Ectodermal cell (in vitro differentiated cells): ENCODE results near the gene KCNJ15.
"Not testable (repeated sequence)": the region's sequence is repeated elsewhere in the genome, so short reads cannot be mapped to it uniquely, and the experiment has no call there.

Experiments
- H3K27ac ChIP-seq: 2 replicates; pipeline ENCODE4 v1.7.0; 2013; ENCODE audit warnings: mild to moderate bottlenecking, low read depth, low read length; ENCODE audit not compliant: insufficient read depth, poor library complexity, severe bottlenecking
- H3K27me3 ChIP-seq: 2 replicates; pipeline ENCODE4 v1.7.0; 2013; ENCODE audit warnings: mild to moderate bottlenecking, low read length; ENCODE audit not compliant: insufficient read depth, control insufficient read depth, poor library complexity, severe bottlenecking
- H3K36me3 ChIP-seq: one replicate; pipeline ENCODE4 v1.7.0; 2013; ENCODE audit warnings: low read length; ENCODE audit not compliant: control insufficient read depth, insufficient read depth
- H3K4me1 ChIP-seq: one replicate; pipeline ENCODE4 v1.7.0; 2013; ENCODE audit warnings: low read length; ENCODE audit not compliant: control insufficient read depth, insufficient read depth
- H3K4me3 ChIP-seq: 2 replicates; pipeline ENCODE4 v1.7.0; 2013; ENCODE audit warnings: low read depth, low read length, control low read depth; ENCODE audit not compliant: insufficient read depth
- H3K9me3 ChIP-seq: 2 replicates; pipeline ENCODE4 v1.7.0; 2013; ENCODE audit warnings: mild to moderate bottlenecking, low read length, moderate library complexity; ENCODE audit not compliant: control insufficient read depth
- whole genome bisulfite sequencing, 2 experiments: methylation state at CpG; one replicate each; pipeline ENCODE4 v1.1.7; 2013; ENCODE audit warnings: missing lambda C conversion rate in 2 of 2; 5-methylcytosine and 5-hydroxymethylcytosine counted together

Gene KCNJ15

GRCh38 chr21:38244407-38244787 lies 12.4 kb upstream of the KCNJ15 start:
- Histone ChIP-seq H3K9me3 (no peaks in the 10 kb centered on the region), H3K36me3 (no peaks in the 10 kb centered on the region), H3K27me3 (no peaks in the 10 kb centered on the region), H3K4me3 (no peak overlapping the region), H3K4me1 (no peaks in the 10 kb centered on the region), H3K27ac (no peak overlapping the region)
- WGBS, 2 experiments: 92 to 100% methylated on average over 2 of the region's 2 CpGs

GRCh38 chr21:38244885-38245869 lies 11.6 kb upstream of the KCNJ15 start:
- no peak overlapping the region for H3K27ac ChIP-seq
- WGBS, 2 experiments: 93 to 97% methylated on average over 8 of the region's 9 CpGs

GRCh38 chr21:38246511-38246910 lies 10.3 kb upstream of the KCNJ15 start:
- Histone ChIP-seq H3K9me3 (no peaks in the 10 kb centered on the region), H3K27me3 (no peaks in the 10 kb centered on the region), H3K36me3 (no peaks in the 10 kb centered on the region), H3K27ac (no peak overlapping the region), H3K4me1 (no peaks in the 10 kb centered on the region), H3K4me3 (no peak overlapping the region)

More at GRCh38 chr21:38244885-38245869, 11.6 kb upstream of the KCNJ15 start:
- H3K36me3 ChIP-seq: no peaks in the 10 kb centered on the region
- H3K4me3 ChIP-seq: no peak overlapping the region
- no peaks in the 10 kb centered on the region for H3K27me3 ChIP-seq
- H3K4me1 ChIP-seq: no peaks in the 10 kb centered on the region
- no peaks in the 10 kb centered on the region for H3K9me3 ChIP-seq

GRCh38 chr21:38247054-38247453 lies 9.7 kb upstream of the KCNJ15 start:
- H3K4me1 ChIP-seq, H3K4me3 ChIP-seq, H3K9me3 ChIP-seq, H3K27ac ChIP-seq, H3K27me3 ChIP-seq, H3K36me3 ChIP-seq: not testable (repeated sequence)
- WGBS, 2 experiments: 84 to 87% methylated on average over 2 of the region's 2 CpGs

GRCh38 chr21:38247738-38248510 lies 8.9 kb upstream of the KCNJ15 start:
- no peak overlapping the region for H3K27ac ChIP-seq
- no peaks in the 10 kb centered on the region for H3K27me3 ChIP-seq
- no peaks in the 10 kb centered on the region for H3K4me1 ChIP-seq
- no peak overlapping the region for H3K4me3 ChIP-seq
- 95 to 96% methylated on average over 3 to 4 of the region's 4 CpGs for WGBS, 2 experiments
- H3K36me3 ChIP-seq: no peaks in the 10 kb centered on the region
- no peaks in the 10 kb centered on the region for H3K9me3 ChIP-seq

GRCh38 chr21:38249256-38249655 lies 7.5 kb upstream of the KCNJ15 start:
- Histone ChIP-seq H3K4me1 (no peaks in the 10 kb centered on the region), H3K36me3 (no peaks in the 10 kb centered on the region), H3K9me3 (no peaks in the 10 kb centered on the region), H3K4me3 (no peak overlapping the region), H3K27ac (no peak overlapping the region), H3K27me3 (no peaks in the 10 kb centered on the region)
- WGBS, 2 experiments: 93 to 100% methylated on average over 1 of the region's 1 CpG

GRCh38 chr21:38249696-38250278 lies 7.0 kb upstream of the KCNJ15 start:
- WGBS, 2 experiments: 95 to 100% methylated on average over 3 of the region's 3 CpGs

GRCh38 chr21:38250991-38251418 lies 5.8 kb upstream of the KCNJ15 start:
- 91 to 92% methylated on average over 7 of the region's 7 CpGs for WGBS, 2 experiments
- no peaks in the 10 kb centered on the region for H3K36me3 ChIP-seq

More at GRCh38 chr21:38249696-38250278, 7.0 kb upstream of the KCNJ15 start:
- no peaks in the 10 kb centered on the region for H3K4me1 ChIP-seq
- H3K36me3 ChIP-seq: no peaks in the 10 kb centered on the region
- H3K9me3 ChIP-seq: no peaks in the 10 kb centered on the region
- H3K4me3 ChIP-seq: no peak overlapping the region
- no peaks in the 10 kb centered on the region for H3K27me3 ChIP-seq
- no peak overlapping the region for H3K27ac ChIP-seq

GRCh38 chr21:38254970-38255369 lies 1.8 kb upstream of the KCNJ15 start:
- Histone ChIP-seq H3K36me3 (no peaks in the 10 kb centered on the region), H3K27ac (no peak overlapping the region), H3K4me1 (no peaks in the 10 kb centered on the region), H3K4me3 (no peak overlapping the region), H3K27me3 (no peaks in the 10 kb centered on the region), H3K9me3 (no peaks in the 10 kb centered on the region)
- WGBS, 2 experiments: 89 to 91% methylated on average over 3 of the region's 3 CpGs

More at GRCh38 chr21:38250991-38251418, 5.8 kb upstream of the KCNJ15 start:
- H3K9me3 ChIP-seq: no peaks in the 10 kb centered on the region
- no peak overlapping the region for H3K27ac ChIP-seq
- H3K4me3 ChIP-seq: no peak overlapping the region
- no peaks in the 10 kb centered on the region for H3K4me1 ChIP-seq
- no peaks in the 10 kb centered on the region for H3K27me3 ChIP-seq
